22Rv1 (cell line): ENCODE measurements around the gene KCNH1.

ENCODE experiments used
- ZFX ChIP-seq: fragments of 450-650 bp; IDR thresholded peaks from 2 replicates; pipeline ENCODE4 v1.6.1; 2017; ENCODE audit warnings: antibody characterized with exemption, borderline replicate concordance
- TF ChIP-seq, protein P1 (sequence below): fragments of 450-650 bp; IDR thresholded peaks from 2 replicates; pipeline ENCODE4 v1.5.1; 2017; ENCODE audit warnings: mild to moderate bottlenecking

DNA sequence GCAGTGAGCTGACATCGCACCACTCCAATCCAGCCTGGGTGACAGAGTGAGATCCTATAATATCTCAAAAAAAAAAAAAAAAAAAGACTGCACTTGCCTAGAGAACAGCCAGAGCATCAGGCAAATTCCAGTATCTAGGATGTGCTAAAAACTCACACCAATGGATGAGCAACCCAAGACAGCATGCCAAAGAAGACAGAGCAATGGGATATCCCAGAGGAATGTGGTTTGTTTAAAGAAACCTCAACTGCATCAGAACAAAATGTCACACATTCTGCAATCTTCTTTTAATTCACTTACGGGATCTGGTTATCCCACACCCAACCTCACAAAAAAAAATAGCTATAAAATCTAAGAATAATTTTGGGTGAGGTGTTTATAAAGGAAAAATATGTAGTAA, 7.3 kb downstream of the KCNH1 start:
- TF ChIP-seq, protein P1, sequence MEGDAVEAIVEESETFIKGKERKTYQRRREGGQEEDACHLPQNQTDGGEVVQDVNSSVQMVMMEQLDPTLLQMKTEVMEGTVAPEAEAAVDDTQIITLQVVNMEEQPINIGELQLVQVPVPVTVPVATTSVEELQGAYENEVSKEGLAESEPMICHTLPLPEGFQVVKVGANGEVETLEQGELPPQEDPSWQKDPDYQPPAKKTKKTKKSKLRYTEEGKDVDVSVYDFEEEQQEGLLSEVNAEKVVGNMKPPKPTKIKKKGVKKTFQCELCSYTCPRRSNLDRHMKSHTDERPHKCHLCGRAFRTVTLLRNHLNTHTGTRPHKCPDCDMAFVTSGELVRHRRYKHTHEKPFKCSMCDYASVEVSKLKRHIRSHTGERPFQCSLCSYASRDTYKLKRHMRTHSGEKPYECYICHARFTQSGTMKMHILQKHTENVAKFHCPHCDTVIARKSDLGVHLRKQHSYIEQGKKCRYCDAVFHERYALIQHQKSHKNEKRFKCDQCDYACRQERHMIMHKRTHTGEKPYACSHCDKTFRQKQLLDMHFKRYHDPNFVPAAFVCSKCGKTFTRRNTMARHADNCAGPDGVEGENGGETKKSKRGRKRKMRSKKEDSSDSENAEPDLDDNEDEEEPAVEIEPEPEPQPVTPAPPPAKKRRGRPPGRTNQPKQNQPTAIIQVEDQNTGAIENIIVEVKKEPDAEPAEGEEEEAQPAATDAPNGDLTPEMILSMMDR = no peak
- TF ChIP-seq ZFX = no peak
